Brain microvascular endothelial cell (primary cell): ENCODE data around the gene BOC.

ENCODE experiments used
- DNase-seq: peaks from one replicate; pipeline ENCODE4 v3.0.0-alpha.2; 2020
- H3K27ac ChIP-seq: fragments of 250-450 bp; sonication (Bioruptor Pico); 2 replicates; pipeline ENCODE4 v1.5.1; 2020; ENCODE audit warnings: mild to moderate bottlenecking, moderate library complexity
- H3K27me3 ChIP-seq: fragments of 250-450 bp; sonication (Bioruptor Pico); replicated peaks from 2 replicates; pipeline ENCODE4 v1.5.1; 2020; ENCODE audit warnings: mild to moderate bottlenecking
- H3K36me3 ChIP-seq: fragments of 250-450 bp; sonication (Bioruptor Pico); replicated peaks from 2 replicates; pipeline ENCODE4 v1.5.1; 2020; ENCODE audit warnings: mild to moderate bottlenecking
- H3K4me3 ChIP-seq: 2 replicates; pipeline ENCODE4 v1.5.1; 2011; ENCODE audit warnings: low read depth, mild to moderate bottlenecking, control low read depth, low read length, moderate library complexity
- CTCF ChIP-seq: IDR thresholded peaks from 2 replicates; pipeline ENCODE4 v1.5.1; 2011; ENCODE audit warnings: low read depth, mild to moderate bottlenecking, moderate library complexity, low read length, control low read depth, inconsistent platforms; ENCODE audit errors: missing control alignments
- in situ Hi-C: cut with HindIII; loops from 2 replicates; pipeline ENCODE4 v1.10.0; 2017; ENCODE audit warnings: low sequenced_read_pairs, low pct_ligation_motif_present

BOC gene

GRCh38 chr3:113222451-113223086 lies 11.2 kb downstream of the BOC start:
- Histone ChIP-seq H3K27ac (no peak overlapping the region), H3K4me3 (no peak overlapping the region)
- in situ Hi-C loops: no loop called here

GRCh38 chr3:113223475-113224281 lies 12.3 kb downstream of the BOC start:
- DNase-seq: no peak
- in situ Hi-C loops: no loop called here
- H3K27ac ChIP-seq: no peak overlapping the region
- no peaks in the 10 kb centered on the region for H3K27me3 ChIP-seq
- no peaks in the 10 kb centered on the region for H3K36me3 ChIP-seq
- TF ChIP-seq CTCF: no peak
- H3K4me3 ChIP-seq: peak overlapping the region; percentile 12

More at GRCh38 chr3:113222451-113223086, 11.2 kb downstream of the BOC start:
- DNase-seq: no peak
- TF ChIP-seq CTCF: no peak
- Histone ChIP-seq H3K27me3 (no peaks in the 10 kb centered on the region), H3K36me3 (no peaks in the 10 kb centered on the region)

- Histone ChIP-seq H3K4me3 (no peak overlapping the region), H3K36me3 (no peaks in the 10 kb centered on the region), H3K27me3 (no peaks in the 10 kb centered on the region), H3K27ac (no peak overlapping the region)
- TF ChIP-seq CTCF: no peak
- no peak for DNase-seq
- in situ Hi-C loops: no loop called here
Observed at GRCh38 chr3:113225286-113225685, 13.9 kb downstream of the BOC start.

- H3K27ac ChIP-seq: no peak overlapping the region
- no peak overlapping the region for H3K4me3 ChIP-seq
- no peak for DNase-seq
- TF ChIP-seq CTCF: no peak
- H3K27me3 ChIP-seq: no peaks in the 10 kb centered on the region
- no peaks in the 10 kb centered on the region for H3K36me3 ChIP-seq
- in situ Hi-C loops: no loop called here
Observed at GRCh38 chr3:113226491-113226890, 15.1 kb downstream of the BOC start.

- no peak for TF ChIP-seq CTCF
- DNase-seq: no peak
- Histone ChIP-seq H3K27ac (no peak overlapping the region), H3K4me3 (no peak overlapping the region), H3K27me3 (no peaks in the 10 kb centered on the region), H3K36me3 (no peaks in the 10 kb centered on the region)
- in situ Hi-C loops: no loop called here
Observed at GRCh38 chr3:113227146-113227545, 15.8 kb downstream of the BOC start.
